NK-92 (cell line): Measurements from ENCODE around the gene HAUS7.

Source experiments
- DNase-seq: peaks from one replicate; lab custom pipeline; 2025; ENCODE audit not compliant: unreplicated experiment; lab: John Stamatoyannopoulos, UW

The HAUS7 gene

DNA sequence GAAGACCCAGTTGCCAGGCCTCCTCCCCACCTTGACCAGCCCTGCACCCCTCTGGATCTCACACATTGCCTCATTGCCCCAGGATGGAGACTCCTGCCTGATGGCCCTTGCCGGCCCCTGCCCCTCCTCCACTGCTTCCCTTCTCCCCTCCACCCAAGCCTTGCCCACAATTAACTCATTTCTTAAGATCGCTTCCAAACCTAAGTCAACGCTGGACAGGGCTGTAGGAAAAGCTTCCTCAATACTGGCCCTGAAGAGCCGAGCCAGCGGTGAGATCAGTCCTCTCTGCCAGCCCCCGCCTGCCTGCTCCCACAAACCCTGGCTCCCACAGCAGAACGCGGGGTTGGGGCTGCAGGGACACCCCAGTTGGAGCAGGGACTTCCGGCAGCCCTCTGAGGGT lies 7.5 kb upstream of the HAUS7 start:
- DNase-seq, result no peak

DNA sequence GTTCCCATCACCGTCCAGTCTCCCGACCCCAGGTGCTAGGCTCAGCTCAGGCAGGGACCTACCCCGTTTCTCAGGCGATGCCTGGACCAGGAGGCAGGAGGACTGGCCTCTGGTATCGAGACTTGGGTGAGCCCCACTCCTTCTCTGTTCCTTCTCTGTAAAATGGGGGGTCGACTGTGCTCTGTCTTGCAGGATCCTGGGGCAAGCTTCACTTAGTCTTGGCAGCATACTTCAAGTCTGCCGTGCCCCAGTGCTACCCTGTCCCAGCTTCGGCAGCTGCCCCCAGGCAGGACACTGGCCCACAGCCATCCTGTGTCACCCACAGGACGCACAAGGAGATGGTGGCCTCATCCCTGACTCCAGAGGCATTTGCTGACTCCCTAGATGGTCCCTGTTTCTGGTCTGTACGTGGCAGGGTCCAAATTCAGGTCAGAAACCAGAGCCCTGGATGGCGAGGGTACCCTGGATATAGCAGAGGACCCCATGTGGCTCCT lies 7.0 kb upstream of the HAUS7 start:
- no peak for DNase-seq

DNA sequence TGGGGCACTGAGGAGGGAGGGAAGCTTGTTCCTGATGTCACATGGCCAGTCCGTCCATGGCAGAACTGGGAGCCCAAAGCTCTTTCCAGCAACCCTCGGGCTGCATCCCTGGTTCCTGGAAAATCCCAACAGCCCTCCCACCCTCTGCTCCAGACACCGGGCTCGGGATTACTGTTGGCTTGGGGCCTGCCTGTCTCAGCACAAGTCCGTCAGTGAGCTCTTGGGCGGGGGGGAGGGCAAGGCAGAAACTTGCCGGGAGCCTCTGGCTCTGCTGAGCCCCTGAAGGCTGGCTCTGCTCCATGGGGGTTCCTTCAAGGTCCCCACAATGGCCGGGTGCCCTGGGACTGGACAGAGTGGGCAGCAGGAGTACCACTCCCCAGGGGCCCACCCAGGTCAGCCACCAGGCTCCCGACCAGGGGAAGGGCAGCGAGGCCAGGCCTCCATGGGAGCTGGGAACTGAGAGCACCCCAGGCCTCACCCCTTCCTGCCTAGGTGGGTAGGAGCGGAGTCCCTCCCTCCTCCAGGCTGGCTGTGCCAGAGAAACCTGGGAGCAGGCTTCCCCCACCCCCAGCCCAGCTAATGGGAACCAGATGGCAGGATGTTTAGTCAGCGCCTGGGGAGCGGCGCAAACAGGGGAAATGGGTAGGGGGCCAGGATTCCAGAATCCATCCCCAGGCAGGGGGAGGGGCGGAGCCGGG lies 6.4 kb upstream of the HAUS7 start:
- no peak for DNase-seq

DNA sequence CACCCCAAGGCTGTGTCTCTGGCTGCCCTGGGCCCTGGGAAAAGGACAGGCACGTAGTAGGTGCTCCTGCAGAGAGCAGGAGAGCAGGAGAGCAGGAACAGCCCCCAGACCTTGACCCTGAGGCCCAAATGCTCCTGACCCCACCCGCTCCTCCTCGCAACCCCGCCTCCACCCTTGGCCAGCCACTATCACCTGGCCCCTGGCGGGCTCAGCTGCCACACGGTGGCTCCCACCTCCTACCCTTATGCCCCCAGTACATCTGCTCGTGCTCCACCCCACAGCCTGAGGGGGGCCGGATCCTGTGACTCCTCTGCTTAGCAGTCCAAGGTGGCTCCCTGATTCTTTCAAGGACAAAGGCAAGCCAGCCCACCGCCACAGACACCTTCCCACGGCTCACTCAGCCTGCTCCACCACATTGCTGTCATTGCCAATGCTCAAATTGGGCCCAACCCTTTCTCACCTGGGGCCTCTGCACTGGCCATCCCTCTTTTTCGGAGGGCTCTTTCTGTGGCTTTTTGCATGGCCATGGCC lies 5.4 kb upstream of the HAUS7 start:
- no peak for DNase-seq

DNA sequence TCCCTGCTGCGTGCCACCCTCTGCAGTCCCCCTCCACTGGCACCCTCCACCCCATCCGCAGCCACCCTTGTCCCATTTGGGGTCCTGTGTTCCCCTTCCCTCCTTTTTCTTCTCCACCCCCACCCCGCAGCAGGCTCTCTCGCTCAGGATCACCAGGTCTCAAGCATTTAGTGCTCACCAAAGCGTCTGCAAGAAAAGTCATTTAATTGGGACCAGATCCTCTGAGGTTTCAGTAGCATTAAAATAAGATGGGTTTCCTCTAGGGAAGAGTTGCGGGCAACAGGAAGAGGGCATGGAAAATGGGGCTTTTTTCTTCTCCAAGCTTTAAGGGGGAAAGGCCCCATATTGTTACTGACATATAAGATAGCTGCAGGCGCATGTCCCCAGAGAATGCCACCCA lies 4.9 kb upstream of the HAUS7 start:
- no peak for DNase-seq

DNA sequence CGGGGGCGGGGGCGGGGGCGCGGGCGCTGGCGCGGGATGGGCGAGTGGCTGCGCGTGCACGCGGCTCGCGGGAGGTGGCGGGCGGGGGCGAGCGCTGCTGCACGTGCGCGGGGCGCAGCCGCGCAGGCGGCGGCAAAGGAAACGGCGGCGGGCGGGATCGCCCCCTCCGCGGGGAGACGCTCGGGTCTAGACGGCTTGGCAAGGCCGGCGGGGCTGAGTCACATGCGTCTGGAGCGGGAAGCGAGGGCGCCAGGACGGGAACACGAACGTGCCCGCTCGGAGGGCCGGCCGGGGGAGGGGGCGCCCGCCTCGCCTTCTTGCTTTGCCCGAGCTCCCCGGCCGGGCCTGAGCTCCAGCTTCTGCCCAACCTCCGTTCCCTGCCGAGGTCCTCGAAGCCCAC lies 4.3 kb upstream of the HAUS7 start:
- no peak for DNase-seq

DNA sequence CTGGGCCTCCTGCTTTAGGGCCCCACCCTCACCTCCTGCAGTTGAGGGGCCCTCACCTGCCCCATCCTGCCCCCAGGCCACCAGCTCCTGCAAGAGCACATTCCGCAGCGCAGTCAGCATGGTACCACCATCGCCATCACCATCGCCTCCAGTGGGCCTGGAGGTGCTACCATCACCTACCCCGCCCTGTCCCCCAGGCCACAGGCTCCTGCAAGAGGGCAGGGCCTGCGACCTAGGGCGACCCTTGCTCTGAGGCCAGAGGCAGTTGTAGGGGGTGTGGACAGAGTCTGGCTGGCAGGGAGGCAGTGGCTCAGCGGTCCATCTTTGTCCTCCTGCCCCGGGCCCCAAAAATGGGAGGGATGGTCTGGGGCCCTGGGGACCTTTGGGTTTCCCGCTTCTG lies 3.9 kb upstream of the HAUS7 start:
- no peak for DNase-seq

DNA sequence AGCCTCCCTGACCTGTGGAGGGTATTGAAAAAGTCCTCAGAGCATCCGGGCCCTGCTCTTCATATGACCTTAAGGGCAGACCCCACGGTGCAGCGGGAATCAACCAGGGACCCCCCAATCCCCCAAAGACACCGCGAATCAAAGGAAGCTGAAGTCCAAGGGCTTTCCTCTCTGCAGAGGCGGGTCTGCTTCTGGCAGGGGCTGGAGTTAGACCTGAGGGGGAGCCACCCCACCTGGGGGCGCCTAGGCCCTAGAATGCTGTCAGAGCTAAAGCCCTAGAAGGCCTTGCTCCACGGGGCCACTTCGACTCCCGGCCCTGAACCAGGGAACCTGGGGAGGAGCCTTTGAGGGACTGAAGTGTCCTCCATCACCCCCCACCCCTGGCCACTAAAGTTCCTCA lies 2.8 kb upstream of the HAUS7 start:
- no peak for DNase-seq

DNA sequence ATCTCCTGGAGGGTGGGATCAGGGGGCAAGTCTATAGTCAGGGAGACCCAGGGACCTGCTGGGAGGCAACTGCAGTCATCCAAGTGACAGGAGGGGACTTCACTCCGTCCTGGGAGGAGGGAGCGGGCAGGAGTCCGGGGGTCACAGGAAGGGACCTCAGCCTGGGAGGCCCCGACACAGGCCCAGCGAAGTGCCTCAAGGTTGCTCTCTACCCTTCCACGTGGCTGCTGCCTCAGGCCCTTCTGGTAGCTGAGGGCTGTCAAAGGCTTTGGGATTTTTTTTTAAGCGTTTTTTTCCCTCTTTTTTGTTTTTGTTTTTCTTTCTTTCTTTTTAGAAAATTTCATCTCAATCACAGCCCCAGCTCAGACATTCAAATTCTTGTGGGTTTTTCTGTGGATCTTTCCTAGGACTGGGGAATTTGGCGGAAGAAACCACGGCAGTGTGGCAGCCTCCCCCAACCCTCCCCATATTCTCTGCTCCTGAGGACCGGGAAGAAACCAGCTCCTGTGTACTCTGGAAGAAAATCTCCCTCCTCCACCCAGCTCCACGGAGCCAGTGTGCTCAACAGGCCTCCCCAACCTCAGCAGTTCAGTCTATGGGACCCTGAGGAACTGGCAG lies 1.4 kb upstream of the HAUS7 start:
- no peak for DNase-seq

DNA sequence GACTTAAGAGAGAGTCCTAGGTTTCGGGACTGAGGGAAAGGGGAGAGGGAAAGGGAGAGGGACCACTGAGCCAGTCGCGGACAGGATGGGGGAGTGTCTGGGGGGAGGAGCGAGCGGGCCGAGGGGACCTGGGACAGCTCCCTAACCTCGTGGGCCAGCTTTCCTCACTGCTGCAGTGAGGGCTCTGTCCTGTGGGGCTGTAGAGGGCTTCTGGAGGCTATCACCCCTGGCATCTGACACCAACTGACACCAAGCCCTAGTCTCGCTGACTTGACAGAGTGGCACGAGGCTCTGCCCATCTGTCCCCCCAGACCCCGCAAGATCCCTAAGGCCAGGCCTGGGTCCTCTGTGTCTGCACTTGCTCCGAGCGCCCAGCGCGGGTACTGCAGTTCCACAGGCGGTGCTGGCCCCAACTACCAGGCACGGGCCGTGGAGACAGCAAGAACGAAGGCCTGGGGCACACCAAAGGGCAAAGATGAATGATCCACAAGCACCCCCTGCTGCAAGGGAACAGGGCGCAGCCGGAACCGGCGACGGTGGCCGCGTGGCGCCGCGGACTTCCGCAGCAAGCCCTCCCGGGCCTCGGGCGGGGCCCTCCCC lies 465 bp downstream of the HAUS7 start:
- DNase-seq, result no peak

DNA sequence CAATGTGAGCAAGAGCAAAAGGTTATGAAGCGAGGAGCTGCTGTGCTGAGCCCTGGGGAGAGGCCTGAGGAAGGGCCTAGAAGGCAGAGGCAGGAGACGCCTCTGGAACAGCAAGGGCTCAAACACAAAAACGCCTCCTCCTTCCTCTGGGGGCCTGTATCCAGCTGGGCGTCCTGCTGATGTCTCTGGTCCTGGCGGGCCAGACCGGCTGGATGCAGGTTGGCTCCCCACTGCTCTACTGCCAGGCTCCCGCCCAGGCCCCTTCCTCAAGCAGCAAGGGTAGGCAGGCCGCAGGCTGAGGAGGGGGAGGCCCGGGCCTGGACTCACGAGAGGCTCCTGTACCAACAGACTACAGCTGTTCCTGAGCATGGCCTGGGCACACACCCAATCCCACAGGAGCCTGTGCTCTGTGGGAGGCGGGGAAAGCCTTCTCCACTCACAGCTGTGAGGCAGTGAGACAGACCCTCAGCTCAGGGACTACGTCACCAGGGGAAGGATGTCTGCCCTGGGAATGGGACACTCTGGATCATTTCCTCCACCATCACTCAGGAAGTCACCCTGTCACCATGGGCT lies 2.3 kb downstream of the HAUS7 start:
- DNase-seq, result no peak

DNA sequence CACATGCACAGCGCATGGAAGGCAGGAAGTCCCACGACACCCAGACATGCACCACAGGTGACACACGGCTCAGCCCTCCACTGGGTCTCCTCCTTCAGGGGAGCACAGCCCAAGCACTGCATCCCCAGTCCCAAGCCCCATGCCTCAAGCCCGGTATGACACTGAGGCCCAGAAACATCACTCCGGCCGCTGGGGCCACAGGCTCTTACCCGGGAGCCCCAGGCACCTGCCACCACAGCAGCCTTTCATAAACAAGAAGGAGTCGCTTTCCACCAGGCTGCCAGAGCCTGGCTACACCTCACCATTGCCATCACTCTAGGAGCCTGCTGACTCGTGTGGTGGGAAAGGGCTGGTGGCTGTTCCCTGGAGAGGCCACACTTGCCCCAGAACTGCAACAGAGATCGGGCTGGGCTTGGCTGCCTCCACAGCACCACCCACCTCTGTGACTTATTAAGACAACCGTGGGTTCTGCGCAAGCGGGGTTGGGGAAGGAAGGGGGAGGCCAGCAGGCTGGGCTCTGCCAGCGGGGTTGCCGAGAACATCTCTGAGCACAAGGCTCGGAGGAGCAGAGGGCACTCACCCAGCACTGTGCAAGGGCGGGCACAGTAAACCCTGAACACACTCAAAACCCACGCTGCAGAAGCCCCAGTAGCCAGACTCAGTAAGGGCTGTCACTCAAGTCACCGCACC lies 4.5 kb downstream of the HAUS7 start:
- DNase-seq, result no peak

DNA sequence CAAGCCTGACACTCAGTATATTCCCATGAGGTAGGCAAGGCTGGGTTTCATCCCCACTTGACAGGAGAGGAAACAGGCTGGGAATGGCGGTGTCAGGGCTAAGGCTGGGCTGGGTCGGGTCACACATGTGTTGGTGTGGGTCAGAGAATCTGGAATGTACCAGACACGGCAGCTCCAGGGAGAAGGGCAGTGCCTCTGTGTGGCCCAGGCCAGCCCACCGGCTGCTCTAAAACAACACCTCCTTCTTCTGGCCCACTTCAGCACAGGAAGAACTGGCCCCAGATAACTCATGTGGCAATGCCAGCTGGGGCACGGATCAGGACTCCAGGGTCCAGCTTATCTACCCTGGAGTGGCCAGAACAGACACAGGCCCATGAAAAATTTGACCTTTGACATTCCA lies 6.3 kb downstream of the HAUS7 start:
- no peak for DNase-seq

DNA sequence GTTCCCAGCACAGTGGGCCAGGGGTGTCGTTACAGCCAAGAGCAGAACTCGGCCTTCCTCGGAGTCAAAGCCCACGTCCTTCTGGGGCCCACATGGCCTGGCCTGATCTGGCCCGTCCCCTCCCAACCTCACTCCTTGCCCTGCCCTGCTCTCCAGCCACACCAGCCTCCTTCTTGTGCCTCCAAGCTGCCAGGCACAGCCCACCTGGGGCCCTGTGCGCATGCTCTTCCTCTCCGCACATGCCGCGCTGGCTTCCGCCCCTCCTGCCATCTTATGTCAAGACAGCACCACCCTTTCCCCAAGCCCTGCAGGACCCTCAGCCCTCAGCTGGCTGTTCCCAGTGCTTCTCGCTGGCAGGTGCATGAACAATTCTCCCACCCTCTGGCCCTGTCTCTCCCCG lies 6.8 kb downstream of the HAUS7 start:
- no peak for DNase-seq

DNA sequence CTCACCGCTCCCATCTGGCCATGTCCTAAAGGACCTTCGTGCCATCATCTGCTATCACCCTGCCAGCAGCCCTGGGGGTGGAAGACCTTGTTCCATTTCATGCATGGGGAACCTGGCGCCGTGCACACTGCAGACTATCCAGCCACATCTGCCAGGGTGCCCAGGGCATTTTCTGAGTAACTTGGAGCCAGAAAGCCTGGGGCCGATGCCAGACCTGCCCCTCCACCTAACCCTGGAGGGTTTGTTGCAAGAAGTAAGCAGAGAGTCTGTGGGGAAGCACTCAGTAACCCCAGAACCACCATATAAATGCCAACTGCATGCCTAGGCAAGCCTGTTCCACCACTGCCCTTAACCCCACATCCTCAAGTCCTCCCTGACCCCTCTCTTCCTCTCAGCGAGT lies 7.3 kb downstream of the HAUS7 start:
- DNase-seq, result no peak

DNA sequence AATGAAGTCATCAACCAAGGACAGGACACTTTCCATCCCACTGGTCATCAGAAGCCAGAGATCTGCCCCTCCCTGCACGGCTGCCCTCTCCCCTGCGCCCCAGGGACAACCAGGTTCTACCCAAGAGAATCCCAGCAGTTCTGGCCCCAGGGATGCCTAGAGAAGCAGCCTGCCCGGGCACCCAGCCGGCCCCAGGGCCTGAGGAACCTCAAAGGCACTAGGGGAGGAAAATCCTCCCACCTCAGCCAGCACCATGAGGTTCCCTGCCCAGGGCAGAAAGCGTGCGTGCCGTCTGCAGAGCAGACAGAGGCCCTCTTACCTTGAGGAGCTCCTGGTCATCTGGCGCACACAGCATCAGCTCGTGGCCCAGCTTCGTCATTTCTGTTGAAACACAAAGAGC lies 8.1 kb downstream of the HAUS7 start:
- DNase-seq, result no peak

DNA sequence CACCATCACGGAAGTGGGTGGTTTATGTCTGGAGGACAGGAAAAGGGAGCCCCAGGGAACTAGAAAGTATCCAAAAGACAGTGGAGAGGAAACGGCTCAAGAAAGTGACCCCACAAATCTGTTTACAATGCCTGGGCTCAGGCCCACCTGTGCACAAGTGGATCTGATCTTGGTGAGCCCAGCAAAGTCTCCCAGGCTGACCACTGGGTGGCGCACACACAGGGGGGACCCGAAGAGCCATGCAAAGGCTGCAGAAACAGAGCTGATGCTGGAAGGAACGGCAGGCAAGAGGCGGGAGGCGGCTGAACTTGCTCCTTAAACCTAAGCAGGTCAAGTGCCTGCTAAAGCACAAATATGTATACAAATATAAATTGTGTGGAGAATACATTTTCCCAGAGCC lies 9.6 kb downstream of the HAUS7 start:
- DNase-seq, result no peak

DNA sequence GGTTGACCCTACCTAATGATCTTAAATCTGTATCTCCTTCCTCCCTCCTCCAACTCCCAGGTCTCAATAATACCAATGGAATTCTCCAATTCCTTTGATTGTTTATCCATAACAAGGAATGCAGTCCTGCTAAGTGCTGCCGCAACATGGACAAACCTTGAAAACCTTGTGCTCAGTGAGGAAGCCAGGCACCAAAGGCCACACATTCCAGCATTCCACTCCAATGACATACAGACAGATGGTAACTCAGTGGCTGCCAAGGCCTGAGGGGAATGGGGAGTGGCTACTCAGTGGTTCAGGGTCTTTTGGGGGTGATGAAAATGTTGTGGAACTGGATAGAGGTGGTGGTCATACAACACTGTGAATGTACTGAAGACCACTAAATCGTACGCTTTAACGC lies 10.4 kb downstream of the HAUS7 start:
- no peak for DNase-seq

DNA sequence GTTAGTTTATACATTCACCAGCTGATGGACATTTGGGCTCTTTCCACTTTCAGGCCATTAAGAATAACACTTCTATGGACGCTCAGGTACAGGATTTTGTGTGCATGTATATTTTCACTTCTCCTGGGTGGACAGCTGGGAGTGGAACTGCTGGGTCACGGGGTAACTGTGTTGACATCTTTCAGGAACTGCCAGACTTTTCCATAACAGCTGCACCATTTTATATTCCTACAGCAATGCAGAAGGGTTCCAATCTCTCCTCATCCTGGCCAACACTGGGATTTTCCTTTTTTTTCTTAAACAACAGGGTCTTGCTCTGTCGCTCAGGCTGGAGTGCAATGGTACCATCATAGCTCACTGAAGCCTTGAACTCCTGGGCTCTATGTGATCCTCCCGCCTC lies 11.9 kb downstream of the HAUS7 start:
- DNase-seq, result no peak

DNA sequence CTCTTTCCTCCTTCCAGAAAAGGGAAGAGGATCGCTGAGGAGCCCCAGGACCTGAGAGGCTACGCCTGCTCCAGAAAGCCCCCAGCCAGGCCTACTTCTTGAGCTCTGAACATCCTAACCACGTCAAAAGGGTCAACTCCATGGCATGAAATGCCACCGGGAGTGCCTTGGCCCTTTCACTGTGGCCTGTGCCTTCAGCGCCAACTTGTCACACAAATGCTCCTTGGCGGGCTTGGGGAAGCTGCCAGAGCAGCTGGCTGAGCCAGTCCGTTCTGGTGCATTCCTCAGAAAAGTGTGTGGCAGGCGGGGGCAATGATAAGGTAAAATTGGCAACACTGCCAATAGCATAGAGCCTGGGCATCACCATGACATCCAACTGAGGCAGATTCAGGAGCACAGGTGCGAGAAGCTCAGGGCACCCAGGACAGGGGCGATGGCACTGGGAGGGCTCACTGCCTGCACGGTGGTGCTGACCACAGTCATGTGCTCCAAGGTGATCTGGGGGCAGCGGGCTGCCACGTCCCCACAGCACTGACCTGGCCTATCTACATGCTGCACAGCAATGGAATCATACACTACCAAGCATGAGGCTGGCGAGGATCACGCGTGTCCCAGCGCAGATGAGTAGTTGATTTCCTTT lies 12.4 kb downstream of the HAUS7 start:
- no peak for DNase-seq
